ENCODE results near the gene DIS3L2.

Gene DIS3L2

DNA sequence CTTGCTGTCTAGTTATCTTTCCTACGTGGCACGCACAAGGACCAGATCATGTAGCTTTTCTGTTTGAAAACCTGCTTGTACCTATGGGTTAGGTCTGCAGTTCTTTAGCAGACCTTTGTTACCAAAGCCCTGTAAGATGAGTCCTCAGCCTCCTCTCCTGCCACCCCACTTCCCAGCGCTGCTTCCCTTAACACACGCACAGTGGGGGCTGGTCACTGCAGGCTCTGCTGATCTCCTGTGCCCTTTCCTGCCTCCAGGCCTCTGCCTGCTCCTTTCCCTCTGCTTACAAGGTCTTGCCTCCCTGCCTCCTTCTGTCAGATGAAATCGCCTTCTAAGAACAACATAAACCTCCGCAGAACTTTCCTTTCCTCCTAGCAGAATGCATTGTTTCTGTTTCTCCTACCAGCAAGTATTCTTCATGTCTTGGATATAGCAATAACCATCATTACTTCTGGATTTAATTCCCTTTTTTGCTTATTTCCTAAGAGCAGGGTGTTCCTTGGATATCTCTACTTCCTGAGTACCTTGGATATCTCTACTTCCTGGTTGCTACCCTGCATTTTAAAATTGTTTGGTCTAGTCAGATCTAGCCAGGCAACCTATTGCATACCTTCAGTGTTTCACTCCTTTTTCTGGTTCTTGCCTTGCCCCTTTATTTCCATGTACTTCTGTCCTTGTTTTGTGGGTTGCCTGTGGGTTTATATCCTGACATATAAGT is 257.4 kb downstream of the DIS3L2 start:
- TF ChIP-seq, protein P1, sequence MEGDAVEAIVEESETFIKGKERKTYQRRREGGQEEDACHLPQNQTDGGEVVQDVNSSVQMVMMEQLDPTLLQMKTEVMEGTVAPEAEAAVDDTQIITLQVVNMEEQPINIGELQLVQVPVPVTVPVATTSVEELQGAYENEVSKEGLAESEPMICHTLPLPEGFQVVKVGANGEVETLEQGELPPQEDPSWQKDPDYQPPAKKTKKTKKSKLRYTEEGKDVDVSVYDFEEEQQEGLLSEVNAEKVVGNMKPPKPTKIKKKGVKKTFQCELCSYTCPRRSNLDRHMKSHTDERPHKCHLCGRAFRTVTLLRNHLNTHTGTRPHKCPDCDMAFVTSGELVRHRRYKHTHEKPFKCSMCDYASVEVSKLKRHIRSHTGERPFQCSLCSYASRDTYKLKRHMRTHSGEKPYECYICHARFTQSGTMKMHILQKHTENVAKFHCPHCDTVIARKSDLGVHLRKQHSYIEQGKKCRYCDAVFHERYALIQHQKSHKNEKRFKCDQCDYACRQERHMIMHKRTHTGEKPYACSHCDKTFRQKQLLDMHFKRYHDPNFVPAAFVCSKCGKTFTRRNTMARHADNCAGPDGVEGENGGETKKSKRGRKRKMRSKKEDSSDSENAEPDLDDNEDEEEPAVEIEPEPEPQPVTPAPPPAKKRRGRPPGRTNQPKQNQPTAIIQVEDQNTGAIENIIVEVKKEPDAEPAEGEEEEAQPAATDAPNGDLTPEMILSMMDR (IDR thresholded peaks at IDR 0.05; ENCODE audit: low read depth, low read length): no peak
- no peak overlapping the region for H3K4me3 ChIP-seq (ENCODE audit: low read depth, low read length)

DNA sequence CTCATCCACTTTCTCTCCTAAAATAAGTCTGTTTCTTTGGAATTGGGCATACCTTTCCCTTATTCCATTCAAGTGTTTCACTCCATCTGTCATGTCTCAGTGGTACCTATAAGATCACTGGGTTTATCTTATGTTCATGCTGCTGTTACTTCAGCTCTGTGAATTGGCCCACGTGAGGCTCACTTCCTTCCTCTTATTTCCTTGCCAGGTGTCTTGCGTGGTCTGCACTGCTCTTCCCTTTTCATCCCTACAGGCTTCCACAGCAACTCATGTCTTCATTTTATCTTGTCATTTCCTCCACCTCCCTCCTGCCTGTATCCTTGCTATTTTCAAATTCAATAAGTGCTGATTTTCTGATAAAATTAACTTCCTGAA is 258.0 kb downstream of the DIS3L2 start:
- no peak overlapping the region for H3K4me3 ChIP-seq (ENCODE audit: low read depth, low read length)
- TF ChIP-seq, protein P1 (IDR thresholded peaks at IDR 0.05; ENCODE audit: low read depth, low read length): no peak

DNA sequence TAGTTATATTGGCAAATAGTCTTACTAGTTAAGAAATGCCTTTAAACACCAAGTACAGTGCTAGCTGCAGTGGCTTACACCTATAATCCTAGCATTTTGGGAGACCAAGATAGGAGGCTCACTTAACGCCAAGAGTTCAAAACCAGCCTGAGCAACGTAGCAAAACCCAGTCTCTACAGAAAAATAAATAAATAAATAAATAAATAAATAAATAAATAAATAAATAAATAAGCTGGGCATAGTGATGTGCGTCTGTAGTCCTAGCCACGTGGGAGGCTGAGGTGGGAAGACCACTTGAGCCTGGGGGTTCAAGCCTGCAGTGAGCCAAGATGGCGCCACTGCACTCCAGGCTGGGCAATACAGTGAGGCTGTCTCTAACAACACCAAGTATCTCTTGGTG is 258.4 kb downstream of the DIS3L2 start:
- TF ChIP-seq, protein P1 (IDR thresholded peaks at IDR 0.05; ENCODE audit: low read depth, low read length): no peak
- no peak overlapping the region for H3K4me3 ChIP-seq (ENCODE audit: low read depth, low read length)

DNA sequence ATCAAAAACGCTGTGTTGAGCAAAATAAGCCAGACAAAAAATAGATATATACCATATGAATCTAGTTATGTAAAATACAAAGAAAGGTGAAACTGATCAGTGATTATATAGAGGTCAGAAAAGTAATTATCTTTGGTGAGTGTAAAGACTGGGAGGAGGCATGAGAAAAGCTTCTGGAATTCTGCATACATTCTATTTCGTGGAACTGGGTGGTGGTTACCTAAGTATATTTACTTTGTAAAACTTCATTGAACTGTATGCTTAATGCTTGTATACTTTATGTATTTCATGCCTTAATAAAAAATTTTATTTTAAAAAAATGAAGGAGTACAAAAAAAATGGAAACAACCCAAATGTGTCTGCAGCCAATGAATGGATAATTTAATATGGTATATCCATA is 263.9 kb downstream of the DIS3L2 start:
- H3K4me3 ChIP-seq (ENCODE audit: low read depth, low read length): no peak overlapping the region
- TF ChIP-seq, protein P1 (IDR thresholded peaks at IDR 0.05; ENCODE audit: low read depth, low read length): no peak

DNA sequence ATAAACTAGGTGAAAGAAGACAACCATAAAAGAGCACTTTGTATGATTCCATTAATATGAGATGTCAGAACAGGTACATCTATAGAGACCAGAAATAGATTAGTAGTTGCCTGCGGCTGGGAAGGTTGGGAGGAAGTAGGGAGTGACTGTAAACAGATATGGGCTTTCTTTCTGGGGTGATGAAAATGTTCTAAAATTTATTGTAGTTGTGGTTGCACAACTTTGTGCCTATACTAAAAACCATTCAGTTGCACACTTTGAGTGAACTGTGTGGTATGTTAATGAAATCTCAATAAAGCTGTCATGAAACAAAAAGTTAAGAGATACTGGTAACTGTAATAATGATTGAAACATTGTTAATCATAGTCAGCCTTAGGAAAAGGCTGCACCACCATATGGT is 264.4 kb downstream of the DIS3L2 start:
- H3K4me3 ChIP-seq (ENCODE audit: low read depth, low read length): no peak overlapping the region

DNA sequence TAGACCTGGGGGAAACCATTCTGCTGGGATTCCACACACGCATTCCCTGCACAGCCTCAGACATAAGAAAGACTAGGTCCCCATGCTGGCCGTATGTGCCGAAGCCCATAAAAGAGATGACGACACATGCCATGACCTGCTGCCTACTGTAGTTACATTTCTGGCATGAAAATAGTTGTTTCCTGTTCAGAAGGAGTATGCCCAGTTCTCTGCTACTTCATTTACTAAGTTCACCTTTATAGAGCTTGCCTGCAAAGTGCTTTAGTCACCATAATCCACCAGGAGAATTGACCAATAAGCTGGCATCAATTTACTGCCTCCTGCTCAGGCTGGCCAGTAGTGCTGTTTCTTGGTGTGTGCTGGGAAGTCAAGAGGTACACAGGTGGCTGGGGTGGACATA is 266.8 kb downstream of the DIS3L2 start:
- no peak overlapping the region for H3K4me3 ChIP-seq (ENCODE audit: low read depth, low read length)
- TF ChIP-seq, protein P1 (IDR thresholded peaks at IDR 0.05; ENCODE audit: low read depth, low read length): no peak

More for the DNA sequence above, 264.4 kb downstream of the DIS3L2 start:
- TF ChIP-seq, protein P1 (IDR thresholded peaks at IDR 0.05; ENCODE audit: low read depth, low read length): no peak

DNA sequence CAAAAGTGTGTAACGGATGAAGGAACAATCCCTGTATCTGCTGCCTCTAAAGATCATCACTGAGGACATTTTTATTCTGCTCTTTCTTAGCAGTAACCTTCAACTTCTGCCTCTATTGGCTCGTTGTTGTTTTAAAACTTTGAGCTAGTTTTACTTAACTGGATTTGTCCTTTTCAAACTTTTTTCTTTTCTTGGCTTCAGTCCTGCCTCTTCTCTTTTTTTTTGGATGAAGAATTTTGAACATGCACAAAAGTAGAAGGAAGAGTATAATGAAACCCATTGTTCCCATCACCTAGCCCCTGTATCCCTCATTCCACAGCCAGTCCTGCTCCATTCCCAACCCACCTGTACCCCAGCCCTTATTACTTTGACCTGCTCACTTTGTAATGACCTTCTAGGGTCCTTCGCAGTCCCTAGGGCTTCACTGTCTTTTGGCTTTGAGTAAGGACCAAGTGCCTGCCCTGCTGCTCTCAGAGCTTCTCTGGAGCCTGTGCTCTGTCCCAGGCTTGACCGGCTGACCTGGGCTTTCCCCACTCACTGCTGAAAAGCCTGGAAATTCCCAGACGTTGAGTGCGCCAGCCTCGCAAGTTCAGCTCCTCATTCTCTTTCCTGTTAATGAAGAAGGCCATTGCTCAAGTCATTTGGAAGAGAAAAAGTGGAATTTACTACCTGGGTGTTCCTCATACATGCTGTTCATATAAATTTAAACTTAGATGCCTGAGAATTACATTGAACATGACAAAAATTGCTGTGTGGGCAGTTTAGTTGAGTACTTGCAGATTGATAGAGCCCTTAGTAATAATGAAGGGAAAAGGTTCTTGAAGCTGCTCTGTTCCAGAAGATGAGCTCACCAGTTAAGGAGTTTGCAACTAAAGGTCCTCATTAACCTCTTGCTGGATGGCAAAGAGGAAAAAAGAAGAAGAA is 267.7 kb downstream of the DIS3L2 start:
- TF ChIP-seq, protein P1 (IDR thresholded peaks at IDR 0.05; ENCODE audit: low read depth, low read length): no peak
- H3K4me3 ChIP-seq (ENCODE audit: low read depth, low read length): no peak overlapping the region

All from WI38 (cell line).